Neural cell (in vitro differentiated cells): ENCODE data around the gene FETUB. TPM values are rescaled to one million over a fixed set of nuclear protein-coding genes. Genes with fewer than 3 reads are reported as not detected.

Source experiments
- H2AFZ ChIP-seq: fragments of 200-600, 300-800 bp; sonication (generic), shearing (Covaris generic); 2 replicates; pipeline ENCODE4 v1.6.0; 2014; ENCODE audit warnings: low read depth, mild to moderate bottlenecking, antibody characterized with exemption, low read length, moderate library complexity
- H3F3A ChIP-seq: fragments of 200-600 bp; shearing (Covaris generic); 2 replicates; pipeline ENCODE4 v1.6.1; 2016; ENCODE audit warnings: mild to moderate bottlenecking, moderate library complexity, mixed read lengths, antibody characterized with exemption, low read length; ENCODE audit not compliant: insufficient read depth, poor library complexity, severe bottlenecking
- H3K27ac ChIP-seq: fragments of 200-600, 300-800 bp; sonication (generic), shearing (Covaris generic); 2 replicates; pipeline ENCODE4 v1.5.1; 2014; ENCODE audit warnings: mild to moderate bottlenecking, low read length, moderate library complexity
- H3K27me3 ChIP-seq: fragments of 300-800, 200-600 bp; sonication (generic), shearing (Covaris generic); 2 replicates; pipeline ENCODE4 v1.6.0; 2014; ENCODE audit warnings: mild to moderate bottlenecking, low read depth, low read length, moderate library complexity; ENCODE audit not compliant: insufficient read depth
- H3K36me3 ChIP-seq: fragments of 300-800, 200-600 bp; sonication (generic), shearing (Covaris generic); 2 replicates; pipeline ENCODE4 v1.5.1; 2014; ENCODE audit warnings: mild to moderate bottlenecking, antibody characterized with exemption, low read length, moderate library complexity; ENCODE audit not compliant: insufficient read depth
- H3K4me2 ChIP-seq: fragments of 300-800, 200-600 bp; sonication (generic), shearing (Covaris generic); 2 replicates; pipeline ENCODE4 v1.6.0; 2014; ENCODE audit warnings: mild to moderate bottlenecking, low read length
- H3K4me3 ChIP-seq: fragments of 300-800, 200-600 bp; sonication (generic), shearing (Covaris generic); 2 replicates; pipeline ENCODE4 v1.5.1; 2014; ENCODE audit warnings: mild to moderate bottlenecking, low read length, moderate library complexity
- H3K79me2 ChIP-seq: fragments of 200-600 bp; shearing (Covaris generic); replicated peaks from 2 replicates; pipeline ENCODE4 v1.6.0; 2014; ENCODE audit warnings: mild to moderate bottlenecking, low read length, moderate library complexity; ENCODE audit not compliant: insufficient read depth
- H3K9ac ChIP-seq: fragments of 300-800, 200-600 bp; sonication (generic), shearing (Covaris generic); 2 replicates; pipeline ENCODE4 v1.6.1; 2016; ENCODE audit warnings: mild to moderate bottlenecking, low read length, mixed read lengths
- H3K9me2 ChIP-seq: fragments of 200-600 bp; shearing (Covaris generic); 2 replicates; pipeline ENCODE4 v1.6.1; 2016; ENCODE audit warnings: mild to moderate bottlenecking, low read length, mixed read lengths; ENCODE audit not compliant: insufficient read depth
- H3K9me3 ChIP-seq: fragments of 200-600, 300-800 bp; sonication (generic), shearing (Covaris generic); 2 replicates; pipeline ENCODE4 v1.6.1; 2016; ENCODE audit warnings: mild to moderate bottlenecking, mixed run types, low read length, moderate library complexity, mixed read lengths
- H4K20me1 ChIP-seq: fragments of 200-600 bp; shearing (Covaris generic); 2 replicates; pipeline ENCODE4 v1.6.1; 2016; ENCODE audit warnings: mild to moderate bottlenecking, mixed run types; ENCODE audit not compliant: insufficient read depth
- EP300 ChIP-seq: fragments of 450-650 bp; conservative IDR thresholded peaks from 2 replicates; pipeline ENCODE4 v1.6.1; 2014; ENCODE audit warnings: antibody characterized with exemption, mild to moderate bottlenecking, moderate library complexity; ENCODE audit not compliant: poor library complexity, severe bottlenecking
- EZH2 ChIP-seq: fragments of 200-600, 300-800 bp; shearing (Covaris generic), sonication (generic); IDR thresholded peaks from 2 replicates; pipeline ENCODE4 v1.6.1; 2014; ENCODE audit warnings: antibody characterized with exemption, low read length, borderline replicate concordance, mild to moderate bottlenecking; ENCODE audit not compliant: insufficient read depth, poor library complexity, severe bottlenecking
- MXI1 ChIP-seq: fragments of 450-650 bp; conservative IDR thresholded peaks from 2 replicates; pipeline ENCODE4 v1.6.1; 2014; ENCODE audit warnings: antibody characterized with exemption, mild to moderate bottlenecking; ENCODE audit not compliant: poor library complexity, severe bottlenecking
- POLR2AphosphoS5 ChIP-seq: IDR thresholded peaks from 2 replicates; pipeline ENCODE4 v1.6.1; 2012
- RAD21 ChIP-seq: fragments of 450-650 bp; conservative IDR thresholded peaks from 2 replicates; pipeline ENCODE4 v1.6.1; 2014; ENCODE audit warnings: antibody characterized with exemption, mild to moderate bottlenecking, moderate library complexity
- REST ChIP-seq: IDR thresholded peaks from 2 replicates; pipeline ENCODE4 v1.6.1; 2012; ENCODE audit warnings: borderline replicate concordance
- SMC3 ChIP-seq: fragments of 450-650 bp; conservative IDR thresholded peaks from 2 replicates; pipeline ENCODE4 v1.6.1; 2014; ENCODE audit warnings: antibody characterized with exemption, mild to moderate bottlenecking, moderate library complexity; ENCODE audit not compliant: poor library complexity
- TAF1 ChIP-seq: IDR thresholded peaks from 2 replicates; pipeline ENCODE4 v1.6.1; 2012; ENCODE audit warnings: low read depth
- polyA plus RNA-seq: library from polyadenylated mRNA; depleted of rRNA; stranded (reverse); fragments of >200 nt; gene quantifications from 2 replicates; pipeline ENCODE4 v1.2.3, GENCODE V29; 2014
- TF ChIP-seq, protein P1 (sequence below): fragments of 450-650 bp; IDR thresholded peaks from 2 replicates; pipeline ENCODE4 v1.5.1; 2014; ENCODE audit warnings: antibody characterized with exemption, mild to moderate bottlenecking, moderate library complexity; ENCODE audit not compliant: poor library complexity, severe bottlenecking

FETUB gene
- polyA plus RNA-seq, 1 donor from 2014 or later: not detected

DNA sequence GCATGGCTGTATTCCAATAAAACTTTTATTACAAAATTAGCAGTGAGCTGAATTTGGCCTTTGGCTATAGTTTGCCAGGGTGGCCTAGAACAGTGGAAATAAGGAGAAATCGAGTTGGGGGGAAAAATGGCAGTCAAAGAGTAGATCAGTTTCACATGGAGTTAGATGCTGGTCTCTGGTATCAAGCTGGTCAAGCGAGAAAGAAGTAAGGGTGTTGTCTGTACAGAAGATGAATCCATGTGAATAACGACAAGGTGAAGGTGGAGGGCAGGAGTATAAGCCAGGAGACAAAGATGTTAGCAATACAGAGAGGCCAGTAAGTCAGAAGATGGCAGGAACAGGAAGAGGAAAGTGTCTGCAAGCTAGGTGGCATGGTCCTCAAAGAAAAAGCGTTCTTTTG, 15.6 kb upstream of the FETUB start:
- no peak overlapping the region for H3K27ac ChIP-seq
- no peaks in the 10 kb centered on the region for H4K20me1 ChIP-seq
- no peak overlapping the region for H3K9ac ChIP-seq
- H3K4me3 ChIP-seq: no peak overlapping the region
- no peaks in the 10 kb centered on the region for H3K27me3 ChIP-seq
- H3K4me2 ChIP-seq: no peak overlapping the region
- no peak overlapping the region for H2AFZ ChIP-seq
- H3K9me2 ChIP-seq: no peaks in the 10 kb centered on the region
- H3K9me3 ChIP-seq: no peaks in the 10 kb centered on the region
- no peaks in the 10 kb centered on the region for H3K79me2 ChIP-seq
- H3K36me3 ChIP-seq: no peaks in the 10 kb centered on the region
- no peak for TF ChIP-seq EZH2
- TF ChIP-seq POLR2AphosphoS5: no peak
- no peak for TF ChIP-seq REST
- no peaks in the 10 kb centered on the region for H3F3A ChIP-seq

- Histone ChIP-seq H3K79me2 (no peaks in the 10 kb centered on the region), H4K20me1 (no peaks in the 10 kb centered on the region), H3K27me3 (no peaks in the 10 kb centered on the region), H3F3A (no peaks in the 10 kb centered on the region), H2AFZ (no peak overlapping the region), H3K4me3 (no peak overlapping the region), H3K36me3 (no peaks in the 10 kb centered on the region), H3K4me2 (no peak overlapping the region), H3K9ac (no peak overlapping the region), H3K27ac (no peak overlapping the region), H3K9me3 (no peaks in the 10 kb centered on the region), H3K9me2 (no peaks in the 10 kb centered on the region)
- TF ChIP-seq MXI1: no peak
- no peak for TF ChIP-seq REST
- TF ChIP-seq, protein P1, sequence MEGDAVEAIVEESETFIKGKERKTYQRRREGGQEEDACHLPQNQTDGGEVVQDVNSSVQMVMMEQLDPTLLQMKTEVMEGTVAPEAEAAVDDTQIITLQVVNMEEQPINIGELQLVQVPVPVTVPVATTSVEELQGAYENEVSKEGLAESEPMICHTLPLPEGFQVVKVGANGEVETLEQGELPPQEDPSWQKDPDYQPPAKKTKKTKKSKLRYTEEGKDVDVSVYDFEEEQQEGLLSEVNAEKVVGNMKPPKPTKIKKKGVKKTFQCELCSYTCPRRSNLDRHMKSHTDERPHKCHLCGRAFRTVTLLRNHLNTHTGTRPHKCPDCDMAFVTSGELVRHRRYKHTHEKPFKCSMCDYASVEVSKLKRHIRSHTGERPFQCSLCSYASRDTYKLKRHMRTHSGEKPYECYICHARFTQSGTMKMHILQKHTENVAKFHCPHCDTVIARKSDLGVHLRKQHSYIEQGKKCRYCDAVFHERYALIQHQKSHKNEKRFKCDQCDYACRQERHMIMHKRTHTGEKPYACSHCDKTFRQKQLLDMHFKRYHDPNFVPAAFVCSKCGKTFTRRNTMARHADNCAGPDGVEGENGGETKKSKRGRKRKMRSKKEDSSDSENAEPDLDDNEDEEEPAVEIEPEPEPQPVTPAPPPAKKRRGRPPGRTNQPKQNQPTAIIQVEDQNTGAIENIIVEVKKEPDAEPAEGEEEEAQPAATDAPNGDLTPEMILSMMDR: no peak
- TF ChIP-seq SMC3: no peak
- TF ChIP-seq EP300: no peak
- no peak for TF ChIP-seq RAD21
- TF ChIP-seq POLR2AphosphoS5: no peak
- no peak for TF ChIP-seq TAF1
- TF ChIP-seq EZH2: no peak
Measured at GRCh38 chr3:186625600-186626042, 14.6 kb upstream of the FETUB start.
